ENCODE measurements around the gene TBX6.
"Not testable (repeated sequence)": the region's sequence is repeated elsewhere in the genome, so short reads cannot be mapped to it uniquely, and the experiment has no call there.

The TBX6 gene

GRCh38 chr16:30091474-30092372 lies at the start of gene TBX6:
TBX6 (minus strand) TSS chr16:30091924; CDS start chr16:30091193, 731 bp downstream.
- FAIRE-seq, result no peak
- no peak for DNase-seq (ENCODE audit: insufficient read length, low spot score)
- no peak for TF ChIP-seq POLR2A (IDR thresholded peaks at IDR 0.05; ENCODE audit: low read depth, low read length)

GRCh38 chr16:30139583-30140481 lies 48.1 kb upstream of the TBX6 start:
- DNase-seq (ENCODE audit: insufficient read length, low spot score), result no peak
- no peak for TF ChIP-seq POLR2A (IDR thresholded peaks at IDR 0.05; ENCODE audit: low read depth, low read length)

GRCh38 chr16:30137897-30138296 lies 46.2 kb upstream of the TBX6 start:
- DNase-seq (ENCODE audit: insufficient read length, low spot score) (no peak), FAIRE-seq (no peak)
- no peak for TF ChIP-seq POLR2A (IDR thresholded peaks at IDR 0.05; ENCODE audit: low read depth, low read length)

More at GRCh38 chr16:30139583-30140481, 48.1 kb upstream of the TBX6 start:
- FAIRE-seq, result no peak

- TF ChIP-seq POLR2A (IDR thresholded peaks at IDR 0.05; ENCODE audit: low read depth, low read length), result no peak
- FAIRE-seq, result no peak
- DNase-seq (ENCODE audit: insufficient read length, low spot score), result no peak
Measured at GRCh38 chr16:30136971-30137605, 45.4 kb upstream of the TBX6 start.

- TF ChIP-seq POLR2A (IDR thresholded peaks at IDR 0.05; ENCODE audit: low read depth, low read length), result no peak
- no peak for FAIRE-seq
- DNase-seq (ENCODE audit: insufficient read length, low spot score), result no peak
Measured at GRCh38 chr16:30132591-30132990, 40.9 kb upstream of the TBX6 start.

GRCh38 chr16:30131869-30132475 lies 40.2 kb upstream of the TBX6 start:
- FAIRE-seq (no peak), DNase-seq (ENCODE audit: insufficient read length, low spot score) (no peak)
- TF ChIP-seq POLR2A (IDR thresholded peaks at IDR 0.05; ENCODE audit: low read depth, low read length), result no peak

GRCh38 chr16:30127993-30128392 lies 36.3 kb upstream of the TBX6 start:
- DNase-seq (ENCODE audit: insufficient read length, low spot score) (no peak), FAIRE-seq (no peak)
- TF ChIP-seq POLR2A (IDR thresholded peaks at IDR 0.05; ENCODE audit: low read depth, low read length), result no peak

- not testable (repeated sequence) for FAIRE-seq
Measured at GRCh38 chr16:30125690-30126089, 34.0 kb upstream of the TBX6 start.

GRCh38 chr16:30124985-30125379 lies 33.3 kb upstream of the TBX6 start:
- no peak for TF ChIP-seq POLR2A (IDR thresholded peaks at IDR 0.05; ENCODE audit: low read depth, low read length)
- DNase-seq (ENCODE audit: insufficient read length, low spot score) (no peak), FAIRE-seq (no peak)

More at GRCh38 chr16:30125690-30126089, 34.0 kb upstream of the TBX6 start:
- not testable (repeated sequence) for DNase-seq (ENCODE audit: insufficient read length, low spot score)

GRCh38 chr16:30122604-30123160 lies 31.0 kb upstream of the TBX6 start:
- FAIRE-seq (no peak), DNase-seq (ENCODE audit: insufficient read length, low spot score) (no peak)
- TF ChIP-seq POLR2A (IDR thresholded peaks at IDR 0.05; ENCODE audit: low read depth, low read length), result no peak

GRCh38 chr16:30121741-30122571 lies 30.2 kb upstream of the TBX6 start:
- TF ChIP-seq POLR2A (IDR thresholded peaks at IDR 0.05; ENCODE audit: low read depth, low read length), result no peak
- no peak for DNase-seq (ENCODE audit: insufficient read length, low spot score)
- FAIRE-seq, result no peak

- TF ChIP-seq POLR2A (IDR thresholded peaks at IDR 0.05; ENCODE audit: low read depth, low read length), result no peak
Measured at GRCh38 chr16:30120340-30121105, 28.8 kb upstream of the TBX6 start.

More at GRCh38 chr16:30120340-30121105, 28.8 kb upstream of the TBX6 start:
- FAIRE-seq, result no peak
- no peak for DNase-seq (ENCODE audit: insufficient read length, low spot score)

Data from H54 (cell line).